Measurements from ENCODE around the gene PALLD.

PALLD gene

GRCh38 chr4:168791376-168791775 is 294.5 kb downstream of the PALLD start:
- H3K79me1 ChIP-seq (ENCODE audit: low read depth, low read length), result no peaks in the 10 kb centered on the region
- WGBS, 2 donors (ENCODE audit: extremely low coverage in 2 of 2, insufficient read length in 2 of 2, insufficient replicate concordance in 1 of 2), result no CpG with 5 or more reads among the region's 5 CpGs
- H2BK12ac ChIP-seq (ENCODE audit: low read length), result no peak overlapping the region
- no peak overlapping the region for H2BK120ac ChIP-seq (ENCODE audit: low read depth, low read length)
- no peak overlapping the region for H2AFZ ChIP-seq (ENCODE audit: low read length)
- H3K14ac ChIP-seq (ENCODE audit: low read length), result no peak overlapping the region
- no peak overlapping the region for H4K91ac ChIP-seq (ENCODE audit: low read depth, low read length, poor library complexity)
- no peaks in the 10 kb centered on the region for H3K27me3 ChIP-seq (ENCODE audit: control insufficient read depth in 3 of 3, insufficient read depth in 3 of 3, low read depth in 1 of 3, low read length in 3 of 3)
- H3K4me3 ChIP-seq (ENCODE audit: low read length in 2 of 2), result no peak overlapping the region
- no peak overlapping the region for H2AK5ac ChIP-seq (ENCODE audit: low read depth, low read length)
- H2BK15ac ChIP-seq (ENCODE audit: low read length), result no peak overlapping the region
- no peak overlapping the region for H3K9ac ChIP-seq (ENCODE audit: low read depth, low read length, poor library complexity)
- peaks cover 0 to 11% of the 10 kb centered on the region in 2 donors for H3K4me1 ChIP-seq (ENCODE audit: control insufficient read depth in 2 of 2, insufficient read depth in 1 of 2, low read depth in 1 of 2, low read length in 2 of 2)
- peaks cover 0 to 3% of the 10 kb centered on the region in 2 donors for H3K9me3 ChIP-seq (replicated peaks in 1 of 2; ENCODE audit: control insufficient read depth in 2 of 2, insufficient read depth in 1 of 2, low read depth in 1 of 2, low read length in 2 of 2)
- no peak for DNase-seq (ENCODE audit: low spot score)
- no peak overlapping the region for H4K8ac ChIP-seq (ENCODE audit: low read depth, low read length)
- no peaks in the 10 kb centered on the region for H3K36me3 ChIP-seq (replicated peaks in 1 of 2; ENCODE audit: control insufficient read depth in 2 of 2, insufficient read depth in 2 of 2, low read length in 2 of 2)
- H3K23ac ChIP-seq (ENCODE audit: low read depth, low read length, poor library complexity), result no peak overlapping the region
- no peak overlapping the region for H3K18ac ChIP-seq (ENCODE audit: low read length)
- no peak overlapping the region for H3K4ac ChIP-seq (ENCODE audit: low read length)
- no peak overlapping the region for H3K4me2 ChIP-seq (ENCODE audit: insufficient read depth, low read length, poor library complexity, severe bottlenecking)
- H2BK5ac ChIP-seq (ENCODE audit: low read length), result no peak overlapping the region
- H3K27ac ChIP-seq (replicated peaks; ENCODE audit: low read length), result no peak overlapping the region

- Histone ChIP-seq H3K9me3 (replicated peaks in 1 of 2; ENCODE audit: control insufficient read depth in 2 of 2, insufficient read depth in 1 of 2, low read depth in 1 of 2, low read length in 2 of 2) (peaks cover 0 to 3% of the 10 kb centered on the region in 2 donors), H3K36me3 (replicated peaks in 1 of 2; ENCODE audit: control insufficient read depth in 2 of 2, insufficient read depth in 2 of 2, low read length in 2 of 2) (no peaks in the 10 kb centered on the region), H3K23ac (ENCODE audit: low read depth, low read length, poor library complexity) (no peak overlapping the region), H3K4ac (ENCODE audit: low read length) (no peak overlapping the region), H3K27ac (replicated peaks; ENCODE audit: low read length) (no peak overlapping the region), H4K91ac (ENCODE audit: low read depth, low read length, poor library complexity) (no peak overlapping the region), H2BK12ac (ENCODE audit: low read length) (no peak overlapping the region), H4K8ac (ENCODE audit: low read depth, low read length) (no peak overlapping the region), H3K4me2 (ENCODE audit: insufficient read depth, low read length, poor library complexity, severe bottlenecking) (no peak overlapping the region), H3K4me1 (ENCODE audit: control insufficient read depth in 2 of 2, insufficient read depth in 1 of 2, low read depth in 1 of 2, low read length in 2 of 2) (peaks cover 0 to 10% of the 10 kb centered on the region in 2 donors), H3K14ac (ENCODE audit: low read length) (no peak overlapping the region), H3K9ac (ENCODE audit: low read depth, low read length, poor library complexity) (no peak overlapping the region), H2AK5ac (ENCODE audit: low read depth, low read length) (no peak overlapping the region), H3K27me3 (ENCODE audit: control insufficient read depth in 3 of 3, insufficient read depth in 3 of 3, low read depth in 1 of 3, low read length in 3 of 3) (no peaks in the 10 kb centered on the region), H3K18ac (ENCODE audit: low read length) (no peak overlapping the region), H2AFZ (ENCODE audit: low read length) (no peak overlapping the region), H2BK120ac (ENCODE audit: low read depth, low read length) (no peak overlapping the region), H3K4me3 (ENCODE audit: low read length in 2 of 2) (no peak overlapping the region), H3K79me1 (ENCODE audit: low read depth, low read length) (no peaks in the 10 kb centered on the region), H2BK5ac (ENCODE audit: low read length) (no peak overlapping the region), H2BK15ac (ENCODE audit: low read length) (no peak overlapping the region)
- no CpG with 5 or more reads among the region's 5 CpGs for WGBS, 2 donors (ENCODE audit: extremely low coverage in 2 of 2, insufficient read length in 2 of 2, insufficient replicate concordance in 1 of 2)
- no peak for DNase-seq (ENCODE audit: low spot score)
Observed at GRCh38 chr4:168793542-168793941, 296.7 kb downstream of the PALLD start.

- H3K18ac ChIP-seq (ENCODE audit: low read length), result peak overlapping the region; percentile 68
- H2BK120ac ChIP-seq (ENCODE audit: low read depth, low read length), result no peak overlapping the region
- no peak overlapping the region for H2AK5ac ChIP-seq (ENCODE audit: low read depth, low read length)
- peak overlapping the region; percentile 61 for H3K23ac ChIP-seq (ENCODE audit: low read depth, low read length, poor library complexity)
- no peak overlapping the region for H3K4me2 ChIP-seq (ENCODE audit: insufficient read depth, low read length, poor library complexity, severe bottlenecking)
- no peak overlapping the region for H3K4ac ChIP-seq (ENCODE audit: low read length)
- peaks cover 0 to 9% of the 10 kb centered on the region in 2 donors for H3K4me1 ChIP-seq (ENCODE audit: control insufficient read depth in 2 of 2, insufficient read depth in 1 of 2, low read depth in 1 of 2, low read length in 2 of 2)
- H4K91ac ChIP-seq (ENCODE audit: low read depth, low read length, poor library complexity), result no peak overlapping the region
- H3K4me3 ChIP-seq (ENCODE audit: low read length in 2 of 2), result no peak overlapping the region
- H2BK15ac ChIP-seq (ENCODE audit: low read length), result no peak overlapping the region
- H3K14ac ChIP-seq (ENCODE audit: low read length), result no peak overlapping the region
- no CpG with 5 or more reads among the region's 20 CpGs for WGBS, 2 donors (ENCODE audit: extremely low coverage in 2 of 2, insufficient read length in 2 of 2, insufficient replicate concordance in 1 of 2)
- peaks cover 0 to 3% of the 10 kb centered on the region in 2 donors for H3K9me3 ChIP-seq (replicated peaks in 1 of 2; ENCODE audit: control insufficient read depth in 2 of 2, insufficient read depth in 1 of 2, low read depth in 1 of 2, low read length in 2 of 2)
- no peak overlapping the region for H2AFZ ChIP-seq (ENCODE audit: low read length)
- H3K79me1 ChIP-seq (ENCODE audit: low read depth, low read length), result no peaks in the 10 kb centered on the region
- H3K27me3 ChIP-seq (ENCODE audit: control insufficient read depth in 3 of 3, insufficient read depth in 3 of 3, low read depth in 1 of 3, low read length in 3 of 3), result no peaks in the 10 kb centered on the region
- H3K36me3 ChIP-seq (replicated peaks in 1 of 2; ENCODE audit: control insufficient read depth in 2 of 2, insufficient read depth in 2 of 2, low read length in 2 of 2), result no peaks in the 10 kb centered on the region
- H4K8ac ChIP-seq (ENCODE audit: low read depth, low read length), result no peak overlapping the region
- H2BK5ac ChIP-seq (ENCODE audit: low read length), result no peak overlapping the region
- H2BK12ac ChIP-seq (ENCODE audit: low read length), result no peak overlapping the region
- DNase-seq (ENCODE audit: low spot score), result no peak
- H3K27ac ChIP-seq (replicated peaks; ENCODE audit: low read length), result no peak overlapping the region
- H3K9ac ChIP-seq (ENCODE audit: low read depth, low read length, poor library complexity), result no peak overlapping the region
Observed at GRCh38 chr4:168794092-168794707, 297.3 kb downstream of the PALLD start.

GRCh38 chr4:168794881-168795280 is 298.0 kb downstream of the PALLD start:
- no peaks in the 10 kb centered on the region for H3K79me1 ChIP-seq (ENCODE audit: low read depth, low read length)
- no peak for DNase-seq (ENCODE audit: low spot score)
- no peak overlapping the region for H3K9ac ChIP-seq (ENCODE audit: low read depth, low read length, poor library complexity)
- no peak overlapping the region for H3K4me3 ChIP-seq (ENCODE audit: low read length in 2 of 2)
- H3K18ac ChIP-seq (ENCODE audit: low read length), result no peak overlapping the region
- WGBS, 2 donors (ENCODE audit: extremely low coverage in 2 of 2, insufficient read length in 2 of 2, insufficient replicate concordance in 1 of 2), result no CpG with 5 or more reads among the region's 3 CpGs
- H2BK120ac ChIP-seq (ENCODE audit: low read depth, low read length), result no peak overlapping the region
- no peak overlapping the region for H2AK5ac ChIP-seq (ENCODE audit: low read depth, low read length)
- H3K36me3 ChIP-seq (replicated peaks in 1 of 2; ENCODE audit: control insufficient read depth in 2 of 2, insufficient read depth in 2 of 2, low read length in 2 of 2), result no peaks in the 10 kb centered on the region
- no peak overlapping the region for H2BK12ac ChIP-seq (ENCODE audit: low read length)
- no peak overlapping the region for H3K4me2 ChIP-seq (ENCODE audit: insufficient read depth, low read length, poor library complexity, severe bottlenecking)
- no peak overlapping the region for H2AFZ ChIP-seq (ENCODE audit: low read length)
- no peak overlapping the region for H3K14ac ChIP-seq (ENCODE audit: low read length)
- no peak overlapping the region for H3K23ac ChIP-seq (ENCODE audit: low read depth, low read length, poor library complexity)
- H4K8ac ChIP-seq (ENCODE audit: low read depth, low read length), result no peak overlapping the region
- no peak overlapping the region for H3K27ac ChIP-seq (replicated peaks; ENCODE audit: low read length)
- H2BK5ac ChIP-seq (ENCODE audit: low read length), result no peak overlapping the region
- H3K9me3 ChIP-seq (replicated peaks in 1 of 2; ENCODE audit: control insufficient read depth in 2 of 2, insufficient read depth in 1 of 2, low read depth in 1 of 2, low read length in 2 of 2), result peaks cover 0 to 3% of the 10 kb centered on the region in 2 donors
- H3K4ac ChIP-seq (ENCODE audit: low read length), result no peak overlapping the region
- H3K4me1 ChIP-seq (ENCODE audit: control insufficient read depth in 2 of 2, insufficient read depth in 1 of 2, low read depth in 1 of 2, low read length in 2 of 2), result peaks cover 0 to 9% of the 10 kb centered on the region in 2 donors
- no peak overlapping the region for H2BK15ac ChIP-seq (ENCODE audit: low read length)
- H4K91ac ChIP-seq (ENCODE audit: low read depth, low read length, poor library complexity), result no peak overlapping the region
- no peaks in the 10 kb centered on the region for H3K27me3 ChIP-seq (ENCODE audit: control insufficient read depth in 3 of 3, insufficient read depth in 3 of 3, low read depth in 1 of 3, low read length in 3 of 3)

Data from neuronal stem cell (in vitro differentiated cells).